BLaER1 (cell line): ENCODE results near the gene HEPHL1.
"Not testable (repeated sequence)": the region's sequence is repeated elsewhere in the genome, so short reads cannot be mapped to it uniquely, and the experiment has no call there.

Source experiments
- H3K27ac ChIP-seq: shearing (Covaris generic); formaldehyde crosslinking; 2 replicates; pipeline ENCODE4 v1.8.1; 2022
- H3K27me3 ChIP-seq: shearing (Covaris generic); formaldehyde crosslinking; 2 replicates; pipeline ENCODE4 v1.8.1; 2022
- H3K36me3 ChIP-seq: shearing (Covaris generic); formaldehyde crosslinking; 2 replicates; pipeline ENCODE4 v1.8.1; 2022
- H3K4me1 ChIP-seq: shearing (Covaris generic); formaldehyde crosslinking; 2 replicates; pipeline ENCODE4 v1.8.1; 2022
- H3K4me2 ChIP-seq: shearing (Covaris generic); formaldehyde crosslinking; 2 replicates; pipeline ENCODE4 v1.8.1; 2022
- H3K4me3 ChIP-seq: shearing (Covaris generic); formaldehyde crosslinking; 2 replicates; pipeline ENCODE4 v1.8.1; 2022
- H3K9ac ChIP-seq: shearing (Covaris generic); formaldehyde crosslinking; 2 replicates; pipeline ENCODE4 v1.8.1; 2022
- H3K9me3 ChIP-seq: shearing (Covaris generic); formaldehyde crosslinking; 2 replicates; pipeline ENCODE4 v1.8.1; 2022
- H4K20me1 ChIP-seq: shearing (Covaris generic); formaldehyde crosslinking; 2 replicates; pipeline ENCODE4 v1.8.1; 2022
- Cebpa-rat ChIP-seq: shearing (Covaris generic); IDR thresholded peaks from 2 replicates; pipeline ENCODE4 v1.8.1; 2022

Gene HEPHL1, protein sequence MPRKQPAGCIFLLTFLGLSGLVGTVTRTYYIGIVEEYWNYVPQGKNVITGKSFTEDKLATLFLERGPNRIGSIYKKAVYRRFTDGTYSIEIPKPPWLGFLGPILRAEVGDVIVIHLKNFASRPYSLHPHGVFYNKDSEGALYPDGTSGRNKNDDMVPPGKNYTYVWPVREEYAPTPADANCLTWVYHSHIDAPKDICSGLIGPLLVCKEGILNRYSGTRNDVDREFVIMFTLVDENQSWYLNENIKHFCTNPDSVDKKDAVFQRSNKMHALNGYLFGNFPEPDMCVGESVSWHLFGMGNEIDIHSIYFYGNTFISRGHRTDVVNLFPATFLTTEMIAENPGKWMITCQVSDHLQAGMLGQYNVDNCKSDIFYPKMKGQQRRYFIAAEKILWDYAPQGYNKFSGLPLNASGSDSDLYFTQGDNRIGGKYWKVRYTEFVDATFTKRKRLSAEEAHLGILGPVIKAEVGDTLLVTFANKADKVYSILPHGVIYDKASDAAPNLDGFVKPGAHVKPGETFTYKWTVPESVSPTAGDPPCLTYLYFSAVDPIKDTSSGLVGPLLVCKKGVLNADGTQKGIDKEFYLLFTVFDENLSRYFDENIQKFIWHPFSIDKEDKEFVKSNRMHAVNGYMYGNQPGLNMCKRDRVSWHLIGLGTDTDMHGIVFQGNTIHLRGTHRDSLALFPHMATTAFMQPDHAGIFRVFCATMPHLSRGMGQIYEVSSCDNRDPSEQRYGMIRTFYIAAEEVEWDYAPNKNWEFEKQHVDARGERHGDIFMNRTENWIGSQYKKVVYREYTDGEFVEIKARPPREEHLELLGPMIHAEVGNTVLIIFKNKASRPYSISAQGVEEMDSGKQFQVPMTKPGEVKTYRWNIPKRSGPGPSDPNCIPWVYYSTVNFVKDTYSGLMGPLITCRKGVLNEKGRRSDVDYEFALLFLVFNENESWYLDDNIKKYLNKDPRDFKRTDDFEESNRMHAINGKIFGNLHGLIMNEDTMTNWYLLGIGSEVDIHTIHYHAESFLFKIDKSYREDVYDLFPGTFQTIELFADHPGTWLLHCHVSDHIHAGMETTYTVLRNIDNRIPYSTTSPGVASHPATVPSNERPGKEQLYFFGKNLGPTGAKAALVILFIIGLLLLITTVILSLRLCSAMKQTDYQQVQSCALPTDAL

DNA sequence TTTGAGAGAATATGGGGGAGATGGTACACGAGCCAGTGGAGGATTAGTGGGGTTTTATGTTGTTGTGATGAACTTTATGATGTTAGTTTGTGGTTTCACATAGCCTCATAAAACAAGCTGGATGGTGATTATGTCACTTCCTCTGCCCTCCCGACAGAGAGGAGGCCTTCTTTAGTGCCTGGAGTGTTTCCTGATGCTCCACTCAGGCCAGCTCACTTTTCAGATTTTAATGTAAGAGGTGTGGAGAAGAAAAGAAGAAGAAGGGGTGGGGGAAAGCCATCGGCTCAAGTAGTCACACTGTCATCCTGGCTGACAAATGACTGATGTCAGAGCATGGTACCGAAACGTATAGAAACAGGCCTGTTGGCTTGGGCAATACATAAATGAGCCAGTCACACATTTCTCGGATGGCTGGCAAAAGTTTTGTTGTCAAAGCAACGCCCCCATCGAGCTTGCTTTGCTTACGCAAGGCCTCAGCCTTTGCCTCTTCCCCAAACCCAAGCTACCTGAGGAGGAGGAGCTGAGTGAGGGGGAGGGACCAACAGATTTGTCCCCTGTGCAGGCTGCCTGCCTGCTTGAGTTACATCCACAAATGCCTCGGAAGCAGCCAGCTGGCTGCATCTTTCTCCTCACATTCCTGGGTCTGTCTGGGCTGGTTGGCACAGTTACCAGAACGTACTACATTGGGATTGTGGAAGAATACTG, at the start of gene HEPHL1:
TSS of gene HEPHL1 (plus strand) at position 578 of the 705 bp plus-strand sequence. CDS start at position 593, 15 bp downstream.
- H4K20me1 ChIP-seq: no peaks in the 10 kb centered on the region
- H3K4me1 ChIP-seq: no peaks in the 10 kb centered on the region
- no peaks in the 10 kb centered on the region for H3K36me3 ChIP-seq
- H3K9ac ChIP-seq: no peak within 1 kb of the TSS
- no peak within 1 kb of the TSS for H3K27ac ChIP-seq
- no peaks in the 10 kb centered on the region for H3K9me3 ChIP-seq
- no peak within 1 kb of the TSS for H3K4me3 ChIP-seq
- no peak for TF ChIP-seq Cebpa-rat
- H3K4me2 ChIP-seq: no peak within 1 kb of the TSS
- H3K27me3 ChIP-seq: no peaks in the 10 kb centered on the region

DNA sequence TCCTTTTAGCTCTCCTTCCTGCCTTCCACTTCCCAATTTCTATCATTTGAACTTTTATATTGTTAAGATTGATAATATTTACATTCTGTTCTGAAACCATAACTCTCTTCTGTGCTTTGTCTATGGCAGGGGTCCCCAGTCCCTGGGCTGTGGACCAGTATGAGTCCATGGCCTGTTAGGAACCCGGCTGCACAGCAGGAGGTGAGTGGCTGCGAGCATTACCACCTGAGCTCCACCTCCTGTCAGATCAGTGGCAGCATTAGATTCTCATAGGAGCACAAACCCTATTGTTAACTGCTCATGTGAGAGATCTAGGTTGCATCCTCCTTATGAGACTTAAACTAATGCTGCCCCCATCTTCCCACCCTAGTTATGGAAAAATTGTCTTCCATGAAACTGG, 48.4 kb upstream of the HEPHL1 start:
- TF ChIP-seq Cebpa-rat: no peak
- Histone ChIP-seq H4K20me1 (no peaks in the 10 kb centered on the region), H3K4me3 (no peak overlapping the region), H3K27ac (no peak overlapping the region), H3K36me3 (no peaks in the 10 kb centered on the region), H3K9me3 (peaks cover 19% of the 10 kb centered on the region), H3K4me1 (no peaks in the 10 kb centered on the region), H3K4me2 (no peak overlapping the region), H3K27me3 (no peaks in the 10 kb centered on the region), H3K9ac (no peak overlapping the region)

- H3K4me3 ChIP-seq, H3K27ac ChIP-seq, H3K9ac ChIP-seq: not testable (repeated sequence)
Observed at GRCh38 chr11:93973322-93974051, 47.7 kb upstream of the HEPHL1 start.

DNA sequence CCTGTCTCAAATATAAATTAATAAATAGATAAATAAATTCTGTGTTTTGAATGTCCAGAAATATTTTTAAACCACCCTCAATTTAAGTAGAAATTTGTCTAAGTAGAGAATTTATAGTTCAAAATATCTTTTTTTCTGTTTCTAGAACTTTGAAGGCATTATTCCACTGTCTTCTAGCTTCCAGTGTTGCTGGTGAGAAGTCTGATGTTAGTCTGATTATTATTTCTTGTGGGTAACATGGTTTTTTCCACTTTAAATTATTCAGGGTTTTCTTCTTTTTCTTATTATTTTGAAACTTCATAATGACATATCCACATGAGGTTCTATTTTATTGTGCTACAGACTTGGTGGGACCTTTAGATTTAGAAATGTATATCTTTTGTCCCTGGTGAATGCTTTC, 46.4 kb upstream of the HEPHL1 start:
- Histone ChIP-seq H3K9me3 (peaks cover 19% of the 10 kb centered on the region), H3K4me2 (no peak overlapping the region), H3K4me3 (no peak overlapping the region), H3K36me3 (no peaks in the 10 kb centered on the region), H3K9ac (no peak overlapping the region), H4K20me1 (no peaks in the 10 kb centered on the region), H3K27ac (no peak overlapping the region), H3K27me3 (no peaks in the 10 kb centered on the region), H3K4me1 (no peaks in the 10 kb centered on the region)
- TF ChIP-seq Cebpa-rat: no peak

More at GRCh38 chr11:93973322-93974051, 47.7 kb upstream of the HEPHL1 start:
- not testable (repeated sequence) for H3K4me1 ChIP-seq, H3K4me2 ChIP-seq, H3K27me3 ChIP-seq, H4K20me1 ChIP-seq, H3K36me3 ChIP-seq
- H3K9me3 ChIP-seq: peaks cover 19% of the 10 kb centered on the region

DNA sequence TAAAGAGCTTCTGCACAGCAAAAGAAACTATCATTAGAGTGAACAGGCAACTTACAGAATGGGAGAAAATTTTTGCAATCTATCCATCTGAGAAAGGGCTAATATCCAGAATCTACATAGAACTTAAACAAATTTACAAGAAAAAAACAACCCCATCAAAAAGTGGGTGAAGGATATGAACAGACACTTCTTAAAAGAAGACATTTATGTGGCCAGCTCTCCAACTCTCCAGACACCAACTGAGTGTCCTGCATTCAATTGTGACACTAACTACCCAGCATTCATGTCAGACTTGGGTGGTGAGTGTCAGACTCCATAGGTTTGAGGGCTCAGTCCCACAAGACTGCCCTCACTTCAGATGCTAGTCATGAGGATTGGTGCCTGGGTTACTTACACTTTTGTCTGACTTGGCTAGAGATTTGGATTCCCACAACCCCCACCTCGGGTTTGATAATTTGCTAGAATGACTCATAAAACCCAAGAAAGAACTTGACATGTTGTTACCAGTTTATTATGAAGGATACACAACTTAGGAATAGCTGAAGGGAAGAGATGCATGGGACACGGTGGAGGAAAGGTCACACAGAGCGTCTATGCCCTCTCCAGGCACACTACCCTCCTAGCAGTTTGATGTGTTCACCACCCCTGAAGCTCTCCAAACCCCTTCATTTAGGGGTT, 44.4 kb upstream of the HEPHL1 start:
- not testable (repeated sequence) for H3K9ac ChIP-seq, H3K4me3 ChIP-seq, H4K20me1 ChIP-seq, H3K4me1 ChIP-seq, H3K27ac ChIP-seq, H3K4me2 ChIP-seq, H3K27me3 ChIP-seq, H3K36me3 ChIP-seq
- peaks cover 19% of the 10 kb centered on the region for H3K9me3 ChIP-seq

DNA sequence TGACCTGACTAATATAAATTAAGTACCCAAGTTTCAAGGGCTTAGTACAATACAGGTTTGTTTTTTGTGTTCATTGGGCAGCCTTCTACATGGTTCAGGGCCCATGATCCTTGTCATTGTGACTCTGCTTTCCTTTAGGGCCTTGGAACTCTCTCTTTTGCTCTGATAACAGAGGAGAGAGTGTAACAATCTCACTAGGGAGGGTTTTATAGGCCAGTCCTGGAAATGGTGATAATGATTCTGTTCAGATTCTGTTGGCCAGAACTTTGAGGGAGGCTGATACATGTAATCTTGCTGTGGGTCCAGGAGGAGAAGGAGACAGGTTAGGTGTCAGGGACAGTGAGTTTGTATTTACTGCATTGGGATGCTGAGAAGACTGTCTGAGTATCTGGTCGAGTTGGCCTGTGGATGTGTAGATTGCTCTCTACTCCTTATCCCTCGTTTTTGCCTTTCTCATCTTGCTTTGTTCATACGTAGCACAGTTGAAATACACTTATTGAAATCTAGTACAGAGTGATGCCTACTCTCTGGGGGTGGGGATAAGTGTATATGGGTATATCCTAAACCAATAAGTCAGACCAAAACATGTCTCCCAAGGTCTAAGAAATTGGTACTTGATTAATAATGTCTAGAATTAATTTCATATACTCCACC, 37.5 kb upstream of the HEPHL1 start:
- Histone ChIP-seq H3K36me3 (no peaks in the 10 kb centered on the region), H3K27me3 (no peaks in the 10 kb centered on the region), H3K27ac (no peak overlapping the region), H3K4me3 (no peak overlapping the region), H4K20me1 (no peaks in the 10 kb centered on the region), H3K9me3 (no peaks in the 10 kb centered on the region), H3K4me2 (no peak overlapping the region), H3K9ac (no peak overlapping the region), H3K4me1 (no peaks in the 10 kb centered on the region)
- TF ChIP-seq Cebpa-rat: no peak

DNA sequence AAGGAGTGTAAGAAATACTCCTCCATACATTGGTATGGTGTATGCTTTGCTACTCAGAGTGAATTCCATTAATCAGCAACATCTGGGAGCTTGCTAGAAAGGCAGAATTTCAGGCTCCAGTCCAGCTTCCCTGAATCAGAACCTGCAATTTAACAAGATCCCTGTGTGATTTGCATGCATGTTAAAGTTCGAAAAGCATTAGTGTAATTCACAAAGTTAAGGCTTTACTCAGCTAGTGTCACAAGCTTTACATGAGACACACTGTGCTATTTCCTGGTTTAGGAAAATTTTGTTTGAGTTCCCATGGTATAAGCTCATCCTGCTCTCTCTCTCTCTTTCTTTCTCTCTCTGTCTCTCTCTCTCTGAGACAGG, 37.0 kb upstream of the HEPHL1 start:
- no peak overlapping the region for H3K4me2 ChIP-seq
- no peak overlapping the region for H3K4me3 ChIP-seq
- H3K9me3 ChIP-seq: no peaks in the 10 kb centered on the region
- no peaks in the 10 kb centered on the region for H3K27me3 ChIP-seq
- no peaks in the 10 kb centered on the region for H4K20me1 ChIP-seq
- no peak for TF ChIP-seq Cebpa-rat
- H3K9ac ChIP-seq: no peak overlapping the region
- H3K4me1 ChIP-seq: no peaks in the 10 kb centered on the region
- H3K36me3 ChIP-seq: no peaks in the 10 kb centered on the region
- H3K27ac ChIP-seq: no peak overlapping the region

DNA sequence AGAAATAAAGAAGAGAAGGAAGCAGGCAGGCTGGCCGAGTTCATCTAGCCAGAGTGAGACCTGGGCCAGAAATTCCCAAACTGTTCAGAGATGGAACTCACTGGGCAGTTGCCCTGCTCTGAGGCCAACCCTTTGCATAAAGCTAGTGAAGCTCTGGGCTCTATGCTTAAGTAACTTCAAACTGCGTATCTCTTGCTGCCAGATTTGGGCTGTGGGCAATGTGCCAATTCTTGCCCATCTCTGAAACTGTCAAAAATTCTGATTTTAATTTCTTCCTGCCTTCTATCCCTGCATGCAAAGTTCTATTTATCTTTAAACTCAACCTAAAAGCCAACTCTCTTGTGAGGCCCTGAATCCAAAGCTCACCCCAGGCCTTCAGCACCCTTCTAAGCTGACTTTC, 36.2 kb upstream of the HEPHL1 start:
- Histone ChIP-seq H3K4me2 (no peak overlapping the region), H3K27ac (no peak overlapping the region), H3K9me3 (no peaks in the 10 kb centered on the region), H3K4me3 (no peak overlapping the region), H3K36me3 (no peaks in the 10 kb centered on the region), H3K4me1 (no peaks in the 10 kb centered on the region), H3K27me3 (no peaks in the 10 kb centered on the region), H4K20me1 (no peaks in the 10 kb centered on the region), H3K9ac (no peak overlapping the region)
- no peak for TF ChIP-seq Cebpa-rat
